CD4-positive, alpha-beta T cell treated with Interleukin-2 at 100 ng/mL for 4 hours (primary cell): ENCODE data around the gene SORBS2.

Source experiments
- DNase-seq: peaks from one replicate; pipeline ENCODE4 v3.0.0-alpha.2; 2020; ENCODE audit warnings: low spot score

Gene SORBS2

GRCh38 chr4:185774845-185775680 lies 36.9 kb downstream of the SORBS2 start:
- DNase-seq, result no peak

GRCh38 chr4:185774131-185774653 lies 37.8 kb downstream of the SORBS2 start:
- no peak for DNase-seq

GRCh38 chr4:185773419-185773818 lies 38.6 kb downstream of the SORBS2 start:
- DNase-seq, result no peak

GRCh38 chr4:185772391-185773093 lies 39.5 kb downstream of the SORBS2 start:
- no peak for DNase-seq

- DNase-seq, result no peak
Observed at GRCh38 chr4:185771711-185772390, 40.1 kb downstream of the SORBS2 start.

DNA sequence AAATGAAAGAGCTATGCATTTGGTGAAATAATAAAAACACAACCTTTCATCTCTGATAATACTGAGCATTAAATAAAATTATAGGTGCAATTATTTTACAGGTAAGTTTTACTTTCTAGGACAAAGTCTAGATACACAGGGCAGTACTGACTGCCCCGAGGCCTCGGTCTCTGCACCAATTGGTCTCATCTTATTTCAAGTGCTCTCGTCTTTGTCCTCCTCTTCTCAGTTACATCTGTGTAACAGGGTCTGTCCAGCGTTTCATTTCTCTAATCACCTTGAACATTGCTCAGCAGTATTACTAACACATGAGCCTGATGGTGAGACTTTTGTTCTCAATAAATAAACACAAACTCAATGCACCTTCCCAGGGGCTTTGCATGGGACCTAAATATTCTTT lies 44.5 kb downstream of the SORBS2 start:
- no peak for DNase-seq

DNA sequence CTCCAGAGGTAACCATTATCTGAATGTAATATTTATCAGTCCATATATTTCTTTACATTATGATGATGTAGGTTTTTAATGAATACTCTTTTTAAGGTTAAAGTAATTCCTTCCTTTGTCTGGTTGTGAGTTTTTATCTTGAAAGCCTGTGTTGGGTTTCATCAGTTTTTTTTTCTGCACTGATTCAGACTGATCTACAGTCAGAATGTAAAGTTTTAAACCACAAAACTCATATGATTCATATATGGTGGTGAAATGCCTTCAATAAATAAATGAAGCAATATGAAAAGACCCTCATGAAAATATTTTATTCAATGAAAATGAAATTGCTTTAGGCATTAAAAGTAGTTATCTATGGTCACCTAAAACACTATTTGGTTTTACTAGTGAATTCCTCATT lies 47.1 kb downstream of the SORBS2 start:
- no peak for DNase-seq

GRCh38 chr4:185761352-185762235 lies 50.4 kb downstream of the SORBS2 start:
- no peak for DNase-seq

DNA sequence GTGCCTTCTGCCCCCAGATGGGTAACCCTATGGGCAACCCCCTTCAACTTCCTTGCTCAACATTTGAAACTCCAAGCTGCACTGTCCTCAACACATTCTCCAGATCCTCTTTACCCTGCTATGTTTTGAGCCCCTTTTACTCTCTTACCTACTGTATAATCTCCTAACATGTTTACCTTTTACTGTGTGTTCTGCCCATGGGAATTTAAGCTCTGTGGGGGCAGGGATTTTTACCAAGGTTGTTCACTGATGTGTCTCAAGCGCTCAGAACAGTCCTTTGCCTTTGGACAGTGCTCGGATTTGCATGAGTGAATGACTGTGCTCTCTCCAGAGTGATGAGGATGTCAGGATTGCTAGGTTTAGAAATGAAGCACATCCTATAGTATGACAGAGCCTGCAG lies 53.2 kb downstream of the SORBS2 start:
- no peak for DNase-seq

DNA sequence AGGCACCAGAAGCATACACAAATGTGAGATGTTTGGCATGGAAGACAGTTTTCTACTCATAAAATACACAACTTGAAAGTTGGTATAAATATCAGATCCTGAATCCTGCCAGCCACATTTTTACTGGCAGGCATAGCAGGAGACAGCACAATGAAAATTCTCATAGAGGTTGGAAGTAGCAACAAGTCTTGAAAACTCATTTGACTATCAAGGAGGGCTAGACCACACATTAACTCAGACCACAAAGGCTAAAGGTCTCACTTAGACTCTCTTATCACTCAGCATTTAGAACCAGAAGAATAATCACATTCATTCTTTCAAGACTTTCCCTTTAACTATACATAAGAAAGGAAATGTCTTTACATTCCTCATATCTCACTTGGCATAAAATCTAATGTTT lies 56.5 kb downstream of the SORBS2 start:
- DNase-seq, result no peak

DNA sequence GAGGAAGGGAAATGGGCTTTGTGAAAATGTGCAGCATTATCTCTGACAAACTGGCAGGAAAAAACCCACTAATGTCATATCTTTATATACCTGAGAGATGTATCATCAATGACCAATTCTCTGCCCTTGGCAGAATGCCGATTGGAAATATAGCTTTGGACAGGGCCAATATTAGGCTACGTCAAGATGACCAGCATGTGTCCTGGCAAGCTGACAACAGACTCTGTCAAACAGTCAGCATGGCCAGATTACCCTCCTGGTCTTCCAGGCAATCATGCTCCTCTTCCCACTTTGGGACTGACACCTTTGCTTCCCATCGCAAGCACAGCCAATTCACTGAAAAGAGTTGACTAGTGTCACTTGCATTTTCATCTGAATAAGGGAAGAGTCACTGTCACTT lies 57.0 kb downstream of the SORBS2 start:
- DNase-seq, result no peak

- DNase-seq, result no peak
Observed at GRCh38 chr4:185752872-185753271, 59.1 kb downstream of the SORBS2 start.

DNA sequence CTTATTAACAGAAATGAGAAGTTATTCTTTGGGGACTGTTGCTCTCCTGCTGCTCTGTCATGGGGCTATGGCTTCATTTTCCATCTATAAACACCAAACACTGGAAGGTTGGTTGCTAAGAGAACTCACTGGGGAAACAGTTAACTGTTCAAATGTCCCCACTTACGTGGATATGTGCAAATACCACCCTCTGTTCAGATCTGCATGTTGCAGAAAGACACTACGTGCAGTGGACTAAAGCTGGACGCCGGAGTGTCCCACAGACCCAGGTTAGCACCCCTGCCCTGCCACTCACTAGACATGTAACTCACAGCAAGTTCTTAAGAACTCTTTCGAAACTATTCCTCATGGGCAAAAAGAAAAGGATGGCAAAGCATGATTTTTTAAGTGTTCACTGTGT lies 62.1 kb downstream of the SORBS2 start:
- DNase-seq, result no peak

DNA sequence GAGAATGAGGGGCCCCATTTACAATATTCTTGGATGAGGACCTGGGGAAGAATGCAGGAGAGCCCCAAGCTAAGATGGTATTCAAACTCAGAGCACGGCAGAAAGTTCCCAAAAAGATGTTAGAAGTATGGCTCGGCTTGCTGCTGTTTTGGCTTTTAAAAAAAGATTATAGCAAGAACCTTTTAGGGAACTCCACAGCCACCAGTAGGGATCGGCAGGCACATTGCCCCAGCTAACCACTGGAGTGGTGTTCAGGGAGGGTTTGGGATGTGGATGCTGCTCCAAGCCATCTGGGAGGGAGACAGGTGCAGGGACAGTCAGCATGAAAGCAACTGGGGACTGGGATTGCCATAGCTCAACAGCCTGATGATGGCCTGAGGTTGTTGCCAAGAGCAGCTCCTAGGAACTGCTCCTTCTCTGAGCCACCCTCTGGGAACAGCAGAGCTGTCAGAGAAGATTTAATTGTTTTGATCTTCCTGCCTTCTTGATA lies 63.0 kb downstream of the SORBS2 start:
- DNase-seq, result no peak

DNA sequence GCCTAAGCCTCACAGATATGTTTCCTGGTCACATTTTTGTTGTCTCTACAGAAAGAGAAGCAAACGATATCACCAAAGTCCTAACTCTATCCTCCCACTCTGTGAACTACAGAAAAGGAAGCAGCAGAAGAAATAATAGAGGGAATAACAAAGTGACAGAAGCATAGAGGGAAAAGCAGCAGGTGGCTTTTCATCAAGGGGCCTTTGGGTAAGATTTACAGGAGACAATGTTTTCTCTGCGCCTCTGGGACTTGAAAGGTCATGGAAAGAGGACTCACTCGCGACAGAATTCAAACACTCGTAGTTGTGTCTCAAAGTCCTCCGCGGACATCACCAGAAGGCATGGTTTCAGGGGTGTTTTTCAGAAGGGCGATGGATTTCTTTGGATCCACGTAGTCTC lies 66.1 kb downstream of the SORBS2 start:
- DNase-seq, result no peak

- no peak for DNase-seq
Observed at GRCh38 chr4:185744946-185745345, 67.0 kb downstream of the SORBS2 start.

DNA sequence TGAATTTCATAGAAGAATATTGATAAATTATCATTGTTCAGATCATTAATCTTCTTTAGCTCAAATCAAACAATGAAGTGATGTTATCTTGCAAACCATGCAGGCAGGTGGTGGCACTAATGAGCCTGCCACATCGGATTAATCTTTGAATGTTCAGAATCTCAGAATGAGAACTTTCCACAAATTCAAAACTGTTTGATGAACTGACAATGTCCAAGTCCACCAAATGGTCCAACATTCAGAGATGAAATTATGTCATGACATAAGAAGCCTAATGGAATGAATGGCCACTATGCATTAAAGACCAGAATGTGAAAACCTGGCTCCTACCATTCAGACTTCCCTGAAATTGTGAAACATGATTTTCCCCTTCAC lies 67.5 kb downstream of the SORBS2 start:
- DNase-seq, result no peak

GRCh38 chr4:185743722-185744487 lies 68.1 kb downstream of the SORBS2 start:
- DNase-seq, result no peak

DNA sequence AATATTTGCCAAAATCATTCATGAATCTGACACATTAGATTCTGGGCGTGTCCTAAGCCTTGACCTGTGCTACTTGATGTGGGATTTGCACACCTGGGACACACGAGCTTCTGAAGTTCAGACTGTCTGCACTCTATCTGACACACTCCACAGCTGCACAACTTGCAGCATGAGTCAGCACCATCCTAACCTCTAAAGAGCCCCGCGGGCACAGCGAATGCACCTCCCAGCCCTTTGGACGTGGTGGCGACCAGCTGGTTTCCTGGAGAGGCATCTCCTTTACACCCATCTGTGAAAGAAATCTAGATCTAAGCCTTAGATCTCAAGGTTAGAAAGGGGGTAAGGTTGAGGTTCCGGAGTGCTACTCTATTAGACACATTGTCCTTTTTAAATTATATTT lies 69.2 kb downstream of the SORBS2 start:
- DNase-seq, result no peak

GRCh38 chr4:185741795-185742194 lies 70.2 kb downstream of the SORBS2 start:
- no peak for DNase-seq

GRCh38 chr4:185740471-185740873 lies 71.5 kb downstream of the SORBS2 start:
- no peak for DNase-seq
